Fibroblast of lung (primary cell): ENCODE results near the gene ZNF79.

Experiments used
- EZH2 ChIP-seq: IDR thresholded peaks from 2 replicates; pipeline ENCODE4 v1.5.1; 2012; ENCODE audit warnings: low read length, control low read depth, mild to moderate bottlenecking; ENCODE audit errors: missing control alignments
- TF ChIP-seq, protein P1 (sequence below), 2 donors: IDR thresholded peaks in 1 of 2; conservative IDR thresholded peaks in 1 of 2; 1 replicate in 1 of 2; 2 replicates in 1 of 2; pipeline ENCODE4 v1.5.1; 2011 to 2012; ENCODE audit warnings: low read length in 2 of 2, control low read depth in 1 of 2, inconsistent platforms in 1 of 2, low read depth in 1 of 2, mild to moderate bottlenecking in 1 of 2

DNA sequence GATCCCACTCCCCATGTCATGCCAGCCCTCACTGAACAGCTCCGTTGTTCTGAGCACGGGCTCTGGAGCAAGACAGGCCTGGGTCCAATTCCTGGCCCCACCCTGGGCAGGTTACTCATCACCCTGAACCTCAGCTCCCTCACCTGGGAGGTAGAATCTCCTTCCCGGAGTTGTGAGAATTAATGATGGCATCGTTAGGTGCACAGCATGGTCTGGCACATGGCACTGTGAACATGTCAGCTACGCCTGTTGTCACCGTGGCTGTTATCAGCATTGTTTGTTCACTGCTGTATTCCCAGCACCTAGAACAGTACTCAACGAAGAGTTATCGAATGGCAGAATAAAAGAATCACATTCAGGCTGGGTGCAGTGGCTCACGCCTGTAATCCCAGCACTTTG, 70.1 kb downstream of the ZNF79 start:
- TF ChIP-seq, protein P1, sequence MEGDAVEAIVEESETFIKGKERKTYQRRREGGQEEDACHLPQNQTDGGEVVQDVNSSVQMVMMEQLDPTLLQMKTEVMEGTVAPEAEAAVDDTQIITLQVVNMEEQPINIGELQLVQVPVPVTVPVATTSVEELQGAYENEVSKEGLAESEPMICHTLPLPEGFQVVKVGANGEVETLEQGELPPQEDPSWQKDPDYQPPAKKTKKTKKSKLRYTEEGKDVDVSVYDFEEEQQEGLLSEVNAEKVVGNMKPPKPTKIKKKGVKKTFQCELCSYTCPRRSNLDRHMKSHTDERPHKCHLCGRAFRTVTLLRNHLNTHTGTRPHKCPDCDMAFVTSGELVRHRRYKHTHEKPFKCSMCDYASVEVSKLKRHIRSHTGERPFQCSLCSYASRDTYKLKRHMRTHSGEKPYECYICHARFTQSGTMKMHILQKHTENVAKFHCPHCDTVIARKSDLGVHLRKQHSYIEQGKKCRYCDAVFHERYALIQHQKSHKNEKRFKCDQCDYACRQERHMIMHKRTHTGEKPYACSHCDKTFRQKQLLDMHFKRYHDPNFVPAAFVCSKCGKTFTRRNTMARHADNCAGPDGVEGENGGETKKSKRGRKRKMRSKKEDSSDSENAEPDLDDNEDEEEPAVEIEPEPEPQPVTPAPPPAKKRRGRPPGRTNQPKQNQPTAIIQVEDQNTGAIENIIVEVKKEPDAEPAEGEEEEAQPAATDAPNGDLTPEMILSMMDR (conservative IDR thresholded peaks at IDR 0.05 in 1 of 2, IDR thresholded peaks at IDR 0.05 in 1 of 2; ENCODE audit: low read depth in 1 of 2, low read length in 2 of 2): no peak
- no peak for TF ChIP-seq EZH2
